SK-MEL-5 (cell line): Measurements from ENCODE around the gene DGKD. TPM values are rescaled to one million over a fixed set of nuclear protein-coding genes. Genes with fewer than 3 reads are reported as not detected.

ENCODE experiments used
- DNase-seq: peaks from one replicate; pipeline ENCODE4 v3.0.0-alpha.2; 2016; ENCODE audit warnings: low read depth, low spot score
- in situ Hi-C: cut with HindIII; loops from 2 replicates; pipeline ENCODE4 v1.10.0; 2016; ENCODE audit warnings: low sequenced_read_pairs, high pct_unique_total_duplicates, low pct_unique_long_range_greater_than_20kb
- total RNA-seq: library from RNA; depleted of rRNA; stranded (reverse); fragments of >200 nt; shearing (Covaris generic); gene quantifications from 2 replicates; pipeline ENCODE4 v1.2.3, GENCODE V29; 2014

DGKD gene
- total RNA-seq, 1 experiment from 2014 or later: 7.4 TPM

GRCh38 chr2:233455491-233455890 lies 101.2 kb downstream of the DGKD start:
- in situ Hi-C loops: no loop called here
- DNase-seq: no peak

GRCh38 chr2:233456111-233456510 lies 101.8 kb downstream of the DGKD start:
- in situ Hi-C loops: no loop called here
- DNase-seq: no peak

- in situ Hi-C loops: no loop called here
Observed at GRCh38 chr2:233456934-233457333, 102.6 kb downstream of the DGKD start.

GRCh38 chr2:233457356-233457755 lies 103.1 kb downstream of the DGKD start:
- no peak for DNase-seq
- in situ Hi-C loops: no loop called here

More at GRCh38 chr2:233456934-233457333, 102.6 kb downstream of the DGKD start:
- DNase-seq: no peak

- DNase-seq: no peak
- in situ Hi-C loops: no loop called here
Observed at GRCh38 chr2:233458031-233458610, 103.8 kb downstream of the DGKD start.

- no peak for DNase-seq
- in situ Hi-C loops: no loop called here
Observed at GRCh38 chr2:233458826-233459225, 104.5 kb downstream of the DGKD start.

- in situ Hi-C loops: no loop called here
- DNase-seq: no peak
Observed at GRCh38 chr2:233459426-233459825, 105.1 kb downstream of the DGKD start.

- no peak for DNase-seq
- in situ Hi-C loops: no loop called here
Observed at GRCh38 chr2:233460726-233461441, 106.6 kb downstream of the DGKD start.

- DNase-seq: no peak
- in situ Hi-C loops: no loop called here
Observed at GRCh38 chr2:233461481-233461891, 107.2 kb downstream of the DGKD start.

- no peak for DNase-seq
- in situ Hi-C loops: no loop called here
Observed at GRCh38 chr2:233462202-233462785, 108.0 kb downstream of the DGKD start.

GRCh38 chr2:233462826-233463470 lies 108.7 kb downstream of the DGKD start:
- in situ Hi-C loops: no loop called here

GRCh38 chr2:233463586-233463985 lies 109.3 kb downstream of the DGKD start:
- in situ Hi-C loops: no loop called here
- DNase-seq: no peak

More at GRCh38 chr2:233462826-233463470, 108.7 kb downstream of the DGKD start:
- DNase-seq: no peak

- in situ Hi-C loops: no loop called here
- DNase-seq: no peak
Observed at GRCh38 chr2:233464056-233464455, 109.8 kb downstream of the DGKD start.

- in situ Hi-C loops: no loop called here
- DNase-seq: no peak
Observed at GRCh38 chr2:233464531-233465240, 110.4 kb downstream of the DGKD start.

GRCh38 chr2:233466991-233467603 lies 112.8 kb downstream of the DGKD start:
- in situ Hi-C loops: no loop called here
- DNase-seq: no peak

- in situ Hi-C loops: no loop called here
- no peak for DNase-seq
Observed at GRCh38 chr2:233468047-233468740, 113.9 kb downstream of the DGKD start.

- in situ Hi-C loops: no loop called here
- DNase-seq: no peak
Observed at GRCh38 chr2:233468741-233469110, 114.4 kb downstream of the DGKD start.
